HepG2 (cell line): ENCODE results near the gene CATSPERD. TPM values are rescaled to one million over a fixed set of nuclear protein-coding genes. Genes with fewer than 3 reads are reported as not detected.
A peak's percentile ranks its signal among the peaks of the same experiment; 100 is the strongest.

ENCODE experiments used
- ARNTL ChIP-seq: sonication (generic); formaldehyde crosslinking; IDR thresholded peaks from 2 replicates; pipeline ENCODE4 v1.4.0; 2020; ENCODE audit warnings: mild to moderate bottlenecking, missing genetic modification reagents
- BORCS8-MEF2B ChIP-seq: sonication (generic); formaldehyde crosslinking; IDR thresholded peaks from 2 replicates; pipeline ENCODE4 v1.8.0; 2022; ENCODE audit warnings: mild to moderate bottlenecking, missing genetic modification reagents
- GABPA ChIP-seq, 2 experiments: IDR thresholded peaks; 2 replicates each; pipeline ENCODE4 v1.6.1; 2011 to 2016; ENCODE audit warnings: low read depth in 2 of 2, low read length in 1 of 2, missing biosample characterization in 1 of 2, missing genetic modification characterization in 1 of 2
- MTA1 ChIP-seq: sonication (generic); formaldehyde crosslinking; IDR thresholded peaks from 2 replicates; pipeline ENCODE4 v1.4.0; 2020; ENCODE audit warnings: missing genetic modification reagents, mild to moderate bottlenecking, borderline replicate concordance
- MTF2 ChIP-seq: sonication (generic); formaldehyde crosslinking; IDR thresholded peaks from 2 replicates; pipeline ENCODE4 v1.5.0; 2020; ENCODE audit warnings: missing genetic modification reagents, borderline replicate concordance
- MXI1 ChIP-seq: IDR thresholded peaks from 3 replicates; pipeline ENCODE4 v1.6.1; 2012; ENCODE audit warnings: low read depth, low read length, inconsistent platforms, borderline replicate concordance
- PHF21A ChIP-seq: sonication (generic); formaldehyde crosslinking; IDR thresholded peaks from 2 replicates; pipeline ENCODE4 v1.5.0; 2020; ENCODE audit warnings: mild to moderate bottlenecking, missing genetic modification reagents
- RBAK ChIP-seq: sonication (generic); formaldehyde crosslinking; IDR thresholded peaks from 2 replicates; pipeline ENCODE4 v1.5.1; 2020; ENCODE audit warnings: mild to moderate bottlenecking, missing genetic modification reagents
- RFX1 ChIP-seq: fragments of 450-650 bp; IDR thresholded peaks from 2 replicates; pipeline ENCODE4 v1.6.1; 2017
- RFXANK ChIP-seq: IDR thresholded peaks from 2 replicates; pipeline ENCODE4 v1.6.1; 2016
- RXRB ChIP-seq: IDR thresholded peaks from 2 replicates; pipeline ENCODE4 v1.6.1; 2016; ENCODE audit warnings: borderline replicate concordance, missing genetic modification reagents, missing compliant biosample characterization
- SIX1 ChIP-seq: sonication (generic); formaldehyde crosslinking; IDR thresholded peaks from 2 replicates; pipeline ENCODE4 v1.4.0; 2020; ENCODE audit warnings: missing genetic modification reagents, borderline replicate concordance
- SOX6 ChIP-seq, 2 experiments: fragments of 450-650 bp in 1 of 2; sonication (generic) in 1 of 2; formaldehyde crosslinking in 1 of 2; IDR thresholded peaks; 2 replicates each; pipeline versions ENCODE4 v1.4.0 to v1.6.1; 2017 to 2020; ENCODE audit warnings: antibody characterized with exemption in 1 of 2, mild to moderate bottlenecking in 1 of 2, missing genetic modification reagents in 1 of 2
- SP4 ChIP-seq: sonication (generic); formaldehyde crosslinking; IDR thresholded peaks from 2 replicates; pipeline ENCODE4 v1.8.1; 2023; ENCODE audit warnings: mild to moderate bottlenecking, missing genetic modification reagents
- SRSF1 ChIP-seq: fragments of 200-400 bp; formaldehyde crosslinking; optimal IDR thresholded peaks from 2 replicates; pipeline ENCODE3; 2017; ENCODE audit warnings: mild to moderate bottlenecking, low read depth, low read length, moderate library complexity
- TGIF2 ChIP-seq: IDR thresholded peaks from 2 replicates; pipeline ENCODE4 v1.6.1; 2016; ENCODE audit warnings: control low read depth, missing compliant biosample characterization
- ZBTB7A ChIP-seq: sonication (generic); formaldehyde crosslinking; IDR thresholded peaks from 2 replicates; pipeline ENCODE4 v1.8.0; 2022; ENCODE audit warnings: mild to moderate bottlenecking, missing genetic modification reagents
- ZMYM2 ChIP-seq: sonication (generic); formaldehyde crosslinking; IDR thresholded peaks from 2 replicates; pipeline ENCODE4 v1.8.0; 2022; ENCODE audit warnings: mild to moderate bottlenecking, missing genetic modification reagents
- ZNF569 ChIP-seq: sonication (generic); formaldehyde crosslinking; IDR thresholded peaks from 2 replicates; pipeline ENCODE4 v1.5.0; 2020; ENCODE audit warnings: mild to moderate bottlenecking, missing genetic modification reagents, moderate library complexity, borderline replicate concordance
- polyA plus RNA-seq, 8 experiments: library from polyadenylated mRNA; depleted of rRNA in 3 of 8; stranded (reverse) in 7 of 8; unstranded in 1 of 8; fragments of >200 nt; fragmentation: Illumina TruSeq in 4 of 8; extraction: Trizol in 4 of 8; gene quantifications; 2 replicates each; pipeline versions ENCODE4 v1.2.1 to v1.2.3, GENCODE V29; 2011 to 2016; ENCODE audit warnings: low read depth in 4 of 8, missing spikeins in 1 of 8, mixed read lengths in 1 of 8; ENCODE audit not compliant: insufficient read depth in 1 of 8
- total RNA-seq, 5 experiments: library from RNA; depleted of rRNA; stranded (reverse); fragments of >200 nt; fragmentation: Illumina TruSeq; extraction: Trizol; gene quantifications; 2 replicates each; pipeline ENCODE4 v1.2.3, GENCODE V29; 2016; ENCODE audit warnings: low read depth in 1 of 5
- TF ChIP-seq, protein P1 (sequence below): sonication (generic); formaldehyde crosslinking; IDR thresholded peaks from 2 replicates; pipeline ENCODE4 v1.4.0; 2020; ENCODE audit warnings: mild to moderate bottlenecking, low read depth, missing genetic modification reagents
- TF ChIP-seq, protein P2 (sequence below): sonication (generic); formaldehyde crosslinking; IDR thresholded peaks from 2 replicates; pipeline ENCODE4 v1.5.0; 2020; ENCODE audit warnings: mild to moderate bottlenecking, missing genetic modification reagents

Gene CATSPERD
- total and polyA plus RNA-seq, 2 of the 13 experiments (the other 11 are each of a cell fraction or from before 2014, with no cell fraction given): 0.04 TPM; not detected in 1

DNA sequence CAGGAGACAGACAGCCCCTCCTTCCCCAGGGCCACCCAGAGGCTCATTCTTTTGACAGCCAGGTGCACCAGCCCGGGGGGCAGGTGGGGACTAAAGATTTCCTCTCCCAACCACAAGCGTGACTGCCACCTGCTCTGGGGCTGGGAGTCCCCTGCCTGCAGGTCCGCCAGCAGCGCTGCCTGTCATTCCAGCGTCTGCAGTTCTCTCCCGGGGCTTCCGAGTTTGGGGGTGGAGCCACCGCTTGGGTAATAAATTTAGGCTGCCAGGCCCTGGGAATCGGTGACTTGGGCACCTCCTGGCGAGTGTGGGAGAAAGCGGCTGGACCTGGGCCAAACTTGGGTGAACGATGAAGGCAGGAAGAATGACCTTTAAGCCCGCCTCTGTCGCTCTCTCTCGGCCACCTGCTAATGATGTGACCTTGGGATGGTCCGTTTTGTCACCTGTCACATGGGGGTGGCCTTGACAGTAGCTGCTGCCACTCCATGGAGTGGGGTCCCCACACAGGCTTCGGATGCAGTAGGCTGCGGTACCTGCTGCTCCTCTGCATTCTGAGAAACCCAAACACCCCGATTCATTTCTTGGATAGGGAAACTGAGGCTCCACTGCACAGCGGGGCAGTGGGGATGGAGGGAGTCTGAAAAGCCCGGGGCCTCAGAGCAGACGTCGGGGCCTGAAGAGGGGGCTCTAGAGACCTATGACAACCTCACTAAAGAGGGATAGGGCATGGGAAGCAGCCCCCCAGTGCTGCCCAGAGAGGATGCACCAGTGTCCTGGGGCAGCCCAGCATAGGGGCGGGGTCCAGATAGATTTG lies 106.3 kb downstream of the CATSPERD start (continued):
- TF ChIP-seq RXRB (CRISPR knock-in tag) (peak; percentile 79), SIX1 (CRISPR knock-in tag) (no peak; the same call in 1 of the 2 replicates), RBAK (CRISPR knock-in tag) (peak; percentile 93), BORCS8-MEF2B (CRISPR knock-in tag) (0 out of 2 replicates have a peak, but pooled peaks have one; percentile 69), SRSF1 (no peak), MXI1 (peak; percentile 71; the same call in 1 of the 3 replicates), ARNTL (CRISPR knock-in tag) (peak; percentile 73; the same call in 1 of the 2 replicates), ZNF569 (CRISPR knock-in tag) (0 out of 2 replicates have a peak, but pooled peaks have one; percentile 52), ZMYM2 (peak; percentile 20; the same call in 1 of the 2 replicates), MTA1 (peak; percentile 72; the same call in 1 of the 2 replicates), GABPA (IDR thresholded peaks at IDR 0.05; ENCODE audit: low read depth, low read length) (no peak), GABPA (CRISPR knock-in tag; IDR thresholded peaks at IDR 0.05; ENCODE audit: low read depth) (peak; percentile 45; the same call in 1 of the 2 replicates), TGIF2 (CRISPR knock-in tag) (0 out of 2 replicates have a peak, but pooled peaks have one; percentile 76), RFXANK (CRISPR knock-in tag) (no peak), ZBTB7A (peak; percentile 74), MTF2 (CRISPR knock-in tag) (peak; percentile 25; the same call in 1 of the 2 replicates), SOX6 (IDR thresholded peaks at IDR 0.05) (no peak), SOX6 (CRISPR knock-in tag; IDR thresholded peaks at IDR 0.05) (peak; percentile 76), RFX1 (no peak), SP4 (CRISPR knock-in tag) (no peak), PHF21A (peak; percentile 82)
- TF ChIP-seq, protein P1, sequence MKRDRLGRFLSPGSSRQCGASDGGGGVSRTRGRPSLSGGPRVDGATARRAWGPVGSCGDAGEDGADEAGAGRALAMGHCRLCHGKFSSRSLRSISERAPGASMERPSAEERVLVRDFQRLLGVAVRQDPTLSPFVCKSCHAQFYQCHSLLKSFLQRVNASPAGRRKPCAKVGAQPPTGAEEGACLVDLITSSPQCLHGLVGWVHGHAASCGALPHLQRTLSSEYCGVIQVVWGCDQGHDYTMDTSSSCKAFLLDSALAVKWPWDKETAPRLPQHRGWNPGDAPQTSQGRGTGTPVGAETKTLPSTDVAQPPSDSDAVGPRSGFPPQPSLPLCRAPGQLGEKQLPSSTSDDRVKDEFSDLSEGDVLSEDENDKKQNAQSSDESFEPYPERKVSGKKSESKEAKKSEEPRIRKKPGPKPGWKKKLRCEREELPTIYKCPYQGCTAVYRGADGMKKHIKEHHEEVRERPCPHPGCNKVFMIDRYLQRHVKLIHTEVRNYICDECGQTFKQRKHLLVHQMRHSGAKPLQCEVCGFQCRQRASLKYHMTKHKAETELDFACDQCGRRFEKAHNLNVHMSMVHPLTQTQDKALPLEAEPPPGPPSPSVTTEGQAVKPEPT (CRISPR knock-in tag): peak; percentile 75
- TF ChIP-seq, protein P2, sequence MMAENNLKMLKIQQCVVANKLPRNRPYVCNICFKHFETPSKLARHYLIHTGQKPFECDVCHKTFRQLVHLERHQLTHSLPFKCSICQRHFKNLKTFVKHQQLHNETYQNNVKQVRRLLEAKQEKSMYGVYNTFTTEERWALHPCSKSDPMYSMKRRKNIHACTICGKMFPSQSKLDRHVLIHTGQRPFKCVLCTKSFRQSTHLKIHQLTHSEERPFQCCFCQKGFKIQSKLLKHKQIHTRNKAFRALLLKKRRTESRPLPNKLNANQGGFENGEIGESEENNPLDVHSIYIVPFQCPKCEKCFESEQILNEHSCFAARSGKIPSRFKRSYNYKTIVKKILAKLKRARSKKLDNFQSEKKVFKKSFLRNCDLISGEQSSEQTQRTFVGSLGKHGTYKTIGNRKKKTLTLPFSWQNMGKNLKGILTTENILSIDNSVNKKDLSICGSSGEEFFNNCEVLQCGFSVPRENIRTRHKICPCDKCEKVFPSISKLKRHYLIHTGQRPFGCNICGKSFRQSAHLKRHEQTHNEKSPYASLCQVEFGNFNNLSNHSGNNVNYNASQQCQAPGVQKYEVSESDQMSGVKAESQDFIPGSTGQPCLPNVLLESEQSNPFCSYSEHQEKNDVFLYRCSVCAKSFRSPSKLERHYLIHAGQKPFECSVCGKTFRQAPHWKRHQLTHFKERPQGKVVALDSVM (CRISPR knock-in tag): peak; percentile 62
